HG03432 (cell line): ENCODE results near the gene RDH14.

Experiments used
- ATAC-seq: cut with Tn5 transposase; IDR thresholded peaks from one replicate; pipeline ENCODE4 v1.9.1; 2021; ENCODE audit warnings: mild to moderate bottlenecking, moderate library complexity; ENCODE audit not compliant: unreplicated experiment

Gene RDH14

DNA sequence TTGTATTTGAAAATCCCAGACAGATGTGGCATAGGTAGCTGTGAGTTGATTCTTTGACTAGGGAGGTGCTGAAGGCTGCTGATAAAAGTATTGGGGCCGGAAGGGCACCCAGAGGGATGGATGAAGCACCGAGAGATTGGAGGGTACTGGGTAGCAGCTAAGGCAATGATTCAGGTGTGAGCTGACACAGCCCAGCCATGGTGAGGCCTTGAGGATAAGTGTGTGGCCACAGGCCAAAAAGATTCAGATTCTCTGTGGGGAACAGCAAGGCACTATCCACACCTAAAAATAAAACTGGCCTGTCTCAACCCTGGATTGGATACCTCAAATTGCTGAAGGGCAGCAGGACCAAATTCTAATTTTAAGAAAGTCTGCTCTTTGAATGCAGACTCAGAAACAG lies 35.2 kb downstream of the RDH14 start:
- no peak for ATAC-seq

DNA sequence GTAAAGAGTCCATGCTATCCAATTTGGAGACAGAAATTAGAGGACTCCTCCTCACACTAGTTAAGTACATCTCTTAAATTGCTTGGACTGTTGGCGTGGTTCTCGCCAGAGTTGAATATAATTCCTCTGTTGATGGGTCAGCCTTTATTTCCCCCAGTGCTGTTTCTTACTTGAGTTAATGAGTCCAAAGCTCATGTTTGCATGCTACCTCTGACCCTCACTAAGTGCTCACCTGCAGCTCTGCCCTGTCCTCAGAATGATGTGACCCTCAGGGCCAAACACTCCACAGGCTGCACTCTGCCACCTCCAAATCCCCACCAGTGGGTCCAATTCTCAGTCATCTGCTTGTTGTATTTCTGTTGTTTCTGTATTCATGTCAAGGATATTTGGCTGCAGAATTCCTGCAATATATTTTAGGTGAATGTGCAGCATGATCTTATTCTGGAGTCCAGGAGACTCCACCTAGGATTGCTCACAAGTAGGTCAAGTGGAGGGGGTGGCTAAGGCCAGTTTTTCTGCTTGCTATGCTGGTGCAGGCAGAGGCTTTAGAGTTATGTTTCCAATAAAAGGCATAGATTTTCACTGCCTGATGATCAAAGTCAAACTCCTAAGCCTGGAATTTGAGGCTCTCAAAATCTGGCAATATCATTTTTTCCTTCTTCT lies 37.8 kb downstream of the RDH14 start:
- ATAC-seq = no peak

DNA sequence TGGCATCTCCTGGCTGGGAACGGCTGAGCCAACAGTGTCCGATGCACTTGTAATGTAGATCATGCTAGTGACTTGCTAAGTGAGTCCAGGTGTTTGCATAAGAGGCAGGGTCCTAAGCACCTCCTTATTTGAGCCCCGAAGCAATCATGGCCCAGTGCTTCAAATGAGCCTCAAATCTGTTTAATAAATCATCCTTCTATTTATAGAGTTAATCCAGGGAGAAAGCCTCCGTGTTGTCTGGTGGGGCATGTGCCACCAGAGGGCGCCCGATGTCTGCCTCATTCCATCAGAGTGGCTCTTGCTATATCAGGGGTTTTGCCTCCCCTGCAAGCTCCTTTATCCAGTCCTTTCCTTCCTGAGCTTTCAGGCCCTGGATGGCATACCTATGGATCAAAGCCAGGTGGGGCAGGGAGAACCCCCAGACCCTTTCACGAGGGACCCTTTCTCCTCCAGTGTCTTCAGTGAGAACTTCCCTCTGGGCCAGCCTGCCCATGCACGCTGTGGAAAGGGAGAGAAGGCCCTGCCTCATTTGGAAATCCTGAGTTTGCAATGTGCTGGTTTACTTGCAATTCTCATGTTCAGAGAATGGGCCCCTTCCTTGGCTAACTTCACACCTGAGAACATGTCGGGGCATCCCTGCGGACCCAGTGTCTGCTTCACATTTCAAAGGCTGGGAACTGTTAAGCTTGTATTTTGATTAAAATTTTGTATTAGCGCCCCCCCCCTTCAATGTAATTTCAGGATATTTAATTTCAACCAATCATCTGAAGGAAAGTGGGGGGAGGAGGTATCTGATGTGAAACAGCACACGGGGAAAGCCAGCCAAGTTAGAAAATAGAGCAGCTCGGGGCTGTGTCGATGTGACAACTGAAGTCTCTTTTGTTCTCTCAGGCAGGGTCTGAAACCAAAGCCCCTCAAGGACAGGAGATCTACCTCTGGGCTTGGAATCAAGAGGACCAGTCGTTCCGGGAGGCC lies 39.7 kb downstream of the RDH14 start:
- ATAC-seq = peak; percentile 92

DNA sequence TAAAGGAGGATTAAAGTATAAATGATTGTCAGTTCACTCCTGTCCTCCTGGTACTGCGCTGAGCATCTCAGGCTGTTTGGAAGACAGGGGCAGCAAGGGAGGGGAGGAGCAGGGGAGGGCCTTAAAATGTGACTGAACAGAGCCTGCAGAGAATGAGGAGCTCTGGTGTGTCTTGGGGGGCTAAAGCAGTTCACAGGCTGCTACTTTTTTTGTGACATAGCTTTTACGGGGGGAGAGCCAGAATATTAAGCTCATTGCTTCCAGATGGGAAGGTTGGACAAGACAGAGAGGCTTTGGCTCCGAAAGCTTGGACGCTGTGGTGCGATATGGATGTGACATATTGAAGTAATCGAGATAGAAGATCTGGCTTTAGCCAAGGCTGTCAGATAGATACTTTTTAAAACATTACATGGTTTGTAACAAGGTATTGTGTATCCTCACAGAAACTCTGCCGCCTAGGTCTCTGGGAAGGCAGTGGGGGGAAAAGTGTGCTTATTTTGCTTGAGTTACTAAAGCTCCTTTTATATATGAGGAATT lies 40.5 kb downstream of the RDH14 start:
- ATAC-seq = no peak

DNA sequence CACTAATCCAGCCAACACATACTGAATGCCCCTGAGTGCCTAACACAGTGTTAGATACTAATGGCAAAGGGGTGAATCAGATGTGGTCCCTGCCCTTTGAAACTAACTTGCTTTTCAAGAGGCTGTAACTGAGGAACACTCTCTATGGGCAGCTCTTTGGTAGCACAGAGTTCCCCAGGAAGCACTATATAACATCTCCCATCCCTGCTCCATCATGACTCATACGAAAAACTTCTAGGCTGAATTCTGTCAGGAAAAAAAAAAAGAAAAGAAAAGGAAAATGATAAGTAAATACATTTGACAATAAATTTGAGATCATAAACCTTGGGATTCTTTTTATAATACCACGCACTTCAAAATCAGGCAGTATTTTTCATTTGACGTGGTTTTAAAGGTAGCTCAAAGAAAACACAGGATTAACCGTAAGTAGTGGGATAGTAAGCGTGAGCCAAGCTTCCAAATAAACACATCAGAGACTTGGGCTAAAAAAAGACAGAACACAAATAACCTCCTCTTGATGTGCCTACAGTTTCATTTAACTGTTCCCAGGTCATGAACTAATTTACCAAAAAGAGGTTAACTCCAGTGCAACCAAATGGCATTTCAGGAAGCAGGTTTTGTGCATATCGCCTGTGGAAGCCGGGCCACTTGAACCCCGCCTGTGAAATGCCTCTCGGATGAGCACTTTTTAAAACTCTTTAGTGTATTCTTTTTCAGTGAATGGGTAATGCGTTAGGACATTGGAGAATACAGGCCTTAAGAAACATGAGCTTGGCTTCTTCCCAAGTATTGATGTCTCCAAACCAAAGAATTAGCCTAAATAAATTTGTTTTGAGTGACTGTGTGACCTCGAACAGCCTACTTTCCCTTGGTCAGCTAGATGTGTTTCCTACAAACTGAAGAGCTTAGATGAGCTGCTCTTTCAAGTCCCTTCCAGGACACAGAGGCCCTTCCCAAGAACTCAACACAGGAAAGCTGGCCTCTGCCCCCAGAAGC lies 42.0 kb downstream of the RDH14 start:
- ATAC-seq = no peak

DNA sequence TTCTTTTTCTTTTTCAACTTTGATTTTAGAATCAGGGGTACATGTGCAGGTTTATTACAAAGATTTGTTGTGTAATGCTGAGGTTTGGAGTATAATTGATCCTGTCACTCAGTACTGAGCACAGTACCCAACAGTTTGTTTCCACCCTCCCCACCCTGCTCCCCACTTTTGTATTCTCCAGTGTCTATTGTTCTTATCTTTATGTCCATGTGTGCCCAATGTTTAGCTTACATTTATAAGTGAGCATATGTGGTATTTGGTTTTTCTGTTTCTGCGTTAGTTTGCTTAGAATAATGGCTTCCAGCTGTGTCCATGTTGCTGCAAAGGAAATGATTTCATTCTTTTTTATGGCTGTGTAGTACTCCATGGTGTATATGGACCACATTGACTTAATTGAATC lies 43.1 kb downstream of the RDH14 start:
- ATAC-seq = no peak

DNA sequence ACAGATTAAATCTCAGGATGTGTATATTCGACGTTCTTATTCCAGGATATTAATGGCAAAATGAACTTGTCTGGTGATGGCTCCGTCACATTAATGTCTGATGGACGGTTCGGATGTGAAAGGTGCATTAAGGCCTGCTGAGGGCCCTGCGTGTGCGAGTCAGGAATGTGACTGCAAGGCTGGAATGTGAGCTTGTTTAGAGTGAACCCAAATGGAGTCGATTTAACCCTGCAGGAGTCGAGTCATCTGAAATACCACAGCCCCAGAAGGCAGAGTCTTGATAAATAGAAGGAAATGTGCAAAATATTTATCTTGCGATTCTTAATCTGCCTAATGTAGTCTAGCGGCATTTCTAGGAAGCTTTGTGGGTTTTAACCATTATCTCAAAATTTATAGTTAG lies 44.3 kb downstream of the RDH14 start:
- no peak for ATAC-seq

DNA sequence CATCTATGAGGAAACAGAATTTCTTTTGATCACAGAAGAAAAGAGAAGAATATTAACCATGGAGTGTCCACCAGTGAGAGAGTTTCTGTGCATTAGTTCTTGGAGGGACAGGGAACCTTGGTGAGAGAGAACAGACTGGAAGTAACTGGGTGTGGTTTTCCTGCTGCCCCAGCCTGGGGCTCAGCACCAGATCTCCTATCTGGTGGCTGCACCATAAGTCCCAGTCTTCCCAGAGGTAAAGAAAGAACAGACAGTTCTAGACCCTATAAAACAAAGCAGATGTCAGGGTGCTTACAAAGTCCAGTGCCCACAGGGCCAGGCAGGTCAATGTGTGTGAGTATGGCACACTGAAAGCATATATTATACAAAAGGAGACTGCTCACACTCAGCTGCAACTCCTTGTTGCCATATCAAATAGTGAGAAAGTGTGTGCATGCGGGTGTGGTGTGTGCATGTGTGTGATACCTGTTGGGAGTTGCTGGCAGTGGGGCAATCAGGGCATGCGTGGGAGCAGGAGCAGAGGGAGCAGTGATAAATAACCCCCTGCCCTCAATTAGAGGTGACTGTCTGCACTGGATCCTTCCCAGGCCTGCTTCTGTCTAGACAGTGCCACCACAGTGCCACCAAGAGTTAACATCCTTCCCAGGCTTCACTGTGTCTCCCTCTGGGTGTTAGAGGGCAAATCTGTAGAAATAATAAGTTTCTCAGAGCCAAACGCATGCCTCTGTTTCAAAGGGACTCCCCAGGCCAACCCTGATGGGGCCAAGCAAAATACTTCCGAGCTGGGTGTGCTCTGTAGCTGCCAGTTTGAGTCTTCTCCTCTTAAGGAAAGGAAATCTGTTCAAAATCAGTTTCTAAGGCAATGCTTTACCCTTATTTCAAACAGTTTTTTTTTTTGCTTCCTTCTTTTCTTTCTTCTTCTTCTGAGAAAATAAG lies 45.7 kb downstream of the RDH14 start:
- no peak for ATAC-seq

DNA sequence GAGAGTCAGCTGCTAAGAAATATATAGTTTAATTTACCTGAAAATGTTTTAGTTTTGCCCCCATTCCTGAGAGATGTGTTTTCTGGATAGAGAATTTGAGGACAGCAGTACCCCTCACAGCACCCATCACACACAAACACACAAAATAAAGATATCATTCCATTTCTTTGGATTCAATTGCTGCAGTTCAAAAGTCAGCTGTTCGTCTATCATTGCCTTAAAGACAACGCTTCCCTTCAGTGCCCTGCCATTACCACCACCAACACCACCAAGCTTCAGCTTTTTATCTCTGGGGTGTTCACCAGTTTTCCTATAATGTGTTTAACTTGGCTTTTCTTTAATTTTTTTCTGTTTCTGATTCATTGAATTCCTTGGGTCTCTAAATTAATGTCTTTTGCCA lies 49.7 kb downstream of the RDH14 start:
- no peak for ATAC-seq

DNA sequence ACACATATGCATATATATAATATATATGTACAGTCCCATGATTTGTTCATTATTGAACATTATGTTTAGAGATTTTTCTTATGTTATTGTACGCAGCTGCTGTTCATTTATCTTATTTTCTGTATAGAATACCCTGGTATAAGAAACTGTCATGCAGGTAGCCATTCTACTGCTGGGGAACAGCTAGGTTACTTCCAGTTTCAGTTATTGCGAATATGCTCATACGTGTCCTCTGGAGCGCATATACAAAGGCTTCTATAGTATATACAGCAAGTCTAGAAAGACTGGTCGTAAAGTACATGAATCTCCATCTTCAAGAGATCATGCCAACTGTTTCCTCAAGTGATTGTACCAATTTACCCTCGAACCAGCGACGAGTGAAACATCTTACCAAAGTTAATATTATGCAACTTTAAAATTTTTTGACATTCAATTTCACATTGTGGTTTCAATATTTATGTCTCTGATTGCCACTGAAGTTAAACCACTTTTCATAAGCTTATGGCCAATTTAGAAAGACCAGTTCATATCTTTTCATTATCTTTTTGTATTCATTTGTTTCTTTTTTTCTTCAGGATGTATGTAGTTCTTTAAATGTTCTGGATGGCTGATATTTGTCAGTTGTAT lies 53.5 kb downstream of the RDH14 start:
- no peak for ATAC-seq

DNA sequence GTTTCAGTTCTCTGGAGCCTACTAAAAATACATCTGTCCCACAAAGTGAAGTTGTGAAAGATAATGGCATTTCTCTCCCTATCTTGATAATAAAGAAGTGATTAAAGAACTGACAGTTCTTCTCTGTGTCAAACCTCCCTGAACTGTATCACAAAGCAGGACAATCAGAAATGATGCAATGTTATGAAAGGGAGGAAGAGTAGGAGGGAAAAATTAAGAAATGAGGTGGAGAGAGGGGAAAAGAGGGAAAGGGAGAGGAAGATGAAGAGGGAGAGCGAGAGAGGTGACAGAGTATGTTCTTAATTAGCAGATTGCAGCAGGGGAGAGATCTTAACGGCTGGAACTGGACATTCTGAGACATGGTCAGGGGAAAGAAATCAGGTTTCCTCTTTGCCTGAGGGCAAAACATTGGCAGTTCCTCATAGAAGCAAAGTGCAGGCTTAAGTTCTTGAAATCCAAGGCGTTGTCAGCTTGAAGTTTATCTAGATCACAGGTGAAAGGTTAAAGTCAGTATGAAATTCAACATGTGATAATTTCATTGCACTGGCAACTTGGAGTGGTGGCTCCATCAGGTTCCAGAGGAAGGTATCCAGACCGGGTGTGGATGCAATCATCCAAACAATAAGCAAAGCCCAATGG lies 54.6 kb downstream of the RDH14 start:
- ATAC-seq = no peak
